Lower leg skin (tissue), 3 donors: ENCODE results near the gene LTB.

Experiments used
- CTCF ChIP-seq, 3 donors: fragments of 450-650 bp; IDR thresholded peaks; one replicate each; pipeline ENCODE4 v1.5.1; 2016; ENCODE audit warnings: antibody characterized with exemption in 3 of 3, mild to moderate bottlenecking in 3 of 3, moderate library complexity in 2 of 3
- POLR2A ChIP-seq, 2 donors: fragments of 450-650 bp; IDR thresholded peaks; one replicate each; pipeline ENCODE4 v1.6.1; 2016 to 2017; ENCODE audit warnings: antibody characterized with exemption in 2 of 2, mild to moderate bottlenecking in 1 of 2, moderate library complexity in 1 of 2

- TF ChIP-seq CTCF (IDR thresholded peaks at IDR 0.05) (no peak), POLR2A (IDR thresholded peaks at IDR 0.05) (no peak)
Measured at GRCh38 chr6:31546958-31547726, 35.1 kb downstream of the LTB start, which contains the start of gene NFKBIL1.
